Epithelial cell of prostate (primary cell): Measurements from ENCODE around the gene DPAGT1.
A peak's percentile ranks its signal among the peaks of the same experiment; 100 is the strongest.
"Not testable (repeated sequence)": the region's sequence is repeated elsewhere in the genome, so short reads cannot be mapped to it uniquely, and the experiment has no call there.

Experiments
- DNase-seq: peaks from one replicate; pipeline ENCODE4 v3.0.0-alpha.2; 2011; ENCODE audit warnings: low read depth, low spot score
- H3K27ac ChIP-seq: fragments of 450-650 bp; 2 replicates; pipeline ENCODE4 v1.5.1; 2017; ENCODE audit warnings: mild to moderate bottlenecking

DPAGT1 gene

DNA sequence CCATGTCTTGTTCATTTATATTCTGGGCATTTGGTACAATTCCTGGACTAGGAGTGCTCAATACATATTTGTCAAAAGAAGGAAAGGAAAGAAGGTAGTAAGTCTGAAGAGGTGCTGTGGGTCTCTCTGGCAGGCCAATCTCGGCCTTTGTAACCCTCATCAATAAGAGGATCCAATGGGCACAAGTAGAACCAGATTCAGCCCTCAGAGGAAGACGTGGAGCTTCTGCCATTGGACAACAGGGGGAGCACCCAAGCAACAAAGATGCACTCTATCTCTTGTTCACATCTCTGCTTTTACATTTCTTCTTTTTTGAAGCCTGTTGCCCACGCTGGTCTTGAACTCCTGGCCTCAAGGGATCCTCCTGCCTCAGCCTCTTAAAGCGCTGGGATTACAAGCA lies 36.3 kb downstream of the DPAGT1 start:
- no peak for DNase-seq
- no peak overlapping the region for H3K27ac ChIP-seq

DNA sequence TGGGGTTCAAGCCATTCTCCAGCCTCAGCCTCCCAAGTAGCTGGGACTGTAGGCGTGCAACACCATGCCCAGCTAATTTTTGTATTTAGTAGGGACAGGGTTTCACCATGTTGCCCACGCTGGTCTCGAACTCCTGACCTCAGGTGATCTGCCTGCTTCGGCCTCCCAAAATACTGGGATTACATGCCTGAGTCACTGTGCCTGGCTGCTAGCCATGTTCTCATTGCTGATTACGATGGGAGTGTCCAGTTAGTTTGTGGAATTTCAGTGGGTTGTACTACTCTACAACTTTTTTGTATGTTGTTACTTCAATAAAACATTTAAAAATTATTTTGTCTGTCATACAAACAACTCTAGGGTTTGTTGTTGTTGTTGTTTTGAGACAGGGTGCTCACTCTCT lies 38.9 kb downstream of the DPAGT1 start:
- no peak for DNase-seq
- H3K27ac ChIP-seq: no peak overlapping the region

DNA sequence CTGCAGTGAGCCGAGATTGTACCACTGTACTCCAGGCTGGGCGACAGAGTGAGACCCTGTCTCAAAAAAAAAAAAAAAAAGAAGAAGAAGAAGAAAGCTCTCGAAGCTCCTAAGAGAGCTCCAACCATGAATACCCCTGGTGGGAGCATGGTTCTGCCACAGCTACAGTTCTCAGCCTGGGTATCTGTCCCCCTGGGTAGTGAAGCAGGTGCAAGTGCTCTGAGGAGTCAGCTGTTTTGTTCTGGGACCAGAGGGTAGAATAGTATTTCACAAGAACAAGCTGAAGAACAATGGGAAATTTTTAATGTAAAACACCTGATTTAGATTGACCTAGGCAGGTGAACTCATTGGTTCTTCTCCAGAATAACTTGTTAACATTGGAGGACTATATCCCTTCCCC lies 40.4 kb downstream of the DPAGT1 start:
- no peak overlapping the region for H3K27ac ChIP-seq
- no peak for DNase-seq

DNA sequence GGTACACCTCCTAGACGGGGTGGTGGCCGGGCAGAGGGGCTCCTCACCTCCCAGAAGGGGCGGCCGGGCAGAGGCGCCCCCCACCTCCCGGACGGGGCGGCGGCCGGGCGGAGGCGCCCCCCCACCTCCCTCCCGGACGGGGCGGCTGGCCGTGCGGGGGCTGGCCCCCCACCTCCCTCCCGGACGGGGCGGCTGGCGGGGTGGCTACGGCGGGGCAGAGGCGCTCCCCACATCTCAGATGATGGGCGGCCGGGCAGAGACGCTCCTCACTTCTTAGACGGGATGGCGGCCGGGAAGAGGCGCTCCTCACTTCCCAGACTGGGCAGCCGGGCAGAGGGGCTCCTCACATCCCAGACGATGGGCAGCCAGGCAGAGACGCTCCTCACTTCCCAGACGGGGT lies 42.5 kb downstream of the DPAGT1 start:
- not testable (repeated sequence) for DNase-seq, H3K27ac ChIP-seq

DNA sequence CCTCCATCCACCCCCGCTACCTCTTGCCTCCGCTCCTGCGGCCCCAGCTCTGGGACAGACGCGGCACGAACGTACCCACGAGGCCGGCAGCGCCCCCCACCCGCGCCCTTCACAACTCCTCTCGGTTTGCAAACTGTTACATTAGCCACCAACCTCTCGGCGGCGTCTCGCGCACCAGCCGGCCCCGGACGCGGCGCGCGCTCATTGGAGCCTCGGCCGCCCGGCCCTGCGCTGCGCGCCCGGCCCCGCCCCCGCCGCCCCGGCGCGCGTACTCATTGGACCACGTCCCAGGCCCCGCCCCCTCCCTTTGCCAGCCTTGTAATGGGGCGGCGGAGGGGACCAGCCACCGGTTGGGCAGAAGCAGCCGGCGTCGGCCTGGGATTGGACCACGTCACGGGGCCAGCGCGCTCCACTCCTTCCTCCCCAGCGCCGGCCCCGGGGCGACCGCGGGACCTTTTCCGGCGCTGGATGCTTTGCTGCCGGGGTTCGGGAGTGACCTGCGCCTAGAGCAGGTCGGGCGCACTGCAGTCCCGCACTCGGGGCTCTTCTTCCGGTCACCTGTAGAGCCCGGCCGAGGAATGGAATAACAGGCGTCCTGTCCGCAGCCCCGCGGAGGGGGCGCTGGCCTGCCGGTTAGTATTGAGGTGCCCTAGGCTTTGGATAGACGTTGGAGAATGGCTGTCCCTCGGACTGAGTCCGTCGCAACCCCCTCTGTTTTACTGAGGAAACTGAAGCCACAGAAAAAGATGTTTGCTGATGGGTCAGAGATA lies 44.5 kb downstream of the DPAGT1 start, which contains the start of gene HYOU1:
HYOU1 (minus strand) TSS at position 206 of the 770 bp plus-strand sequence. CDS start 1,045 bp downstream, outside the sequence.
- peak; percentile 79 for DNase-seq
- H3K27ac ChIP-seq: peak within 1 kb of the TSS; percentile 87

DNA sequence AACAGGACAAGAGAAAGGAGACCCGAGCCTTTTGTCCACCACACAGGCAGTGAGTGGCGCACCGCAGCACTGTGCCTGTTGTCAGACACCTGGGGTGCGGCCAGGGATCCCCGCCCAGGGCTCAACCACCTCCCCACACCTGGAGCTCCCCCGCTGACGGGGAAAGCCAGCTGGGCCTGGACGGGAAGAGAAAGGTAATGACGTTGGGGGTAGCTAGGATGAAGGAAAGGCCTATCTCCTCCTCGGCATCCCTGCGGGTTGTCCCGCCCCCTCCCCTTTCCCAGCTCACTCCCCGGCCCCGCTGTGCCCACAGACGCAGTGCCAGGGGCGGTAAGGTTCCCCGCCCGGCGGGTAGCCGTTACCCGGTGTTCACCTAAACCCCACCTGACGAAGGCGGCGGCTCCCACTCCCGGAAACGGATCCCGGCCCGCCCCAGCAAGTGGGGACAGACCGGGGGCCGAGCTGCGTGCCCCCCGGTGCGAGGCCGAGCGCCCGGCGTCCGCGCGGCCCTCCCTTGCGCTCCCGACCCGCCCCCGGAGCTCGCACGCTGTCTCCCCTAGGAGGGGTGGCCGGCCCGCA lies 45.1 kb downstream of the DPAGT1 start:
- H3K27ac ChIP-seq: peak overlapping the region; percentile 87
- no peak for DNase-seq

DNA sequence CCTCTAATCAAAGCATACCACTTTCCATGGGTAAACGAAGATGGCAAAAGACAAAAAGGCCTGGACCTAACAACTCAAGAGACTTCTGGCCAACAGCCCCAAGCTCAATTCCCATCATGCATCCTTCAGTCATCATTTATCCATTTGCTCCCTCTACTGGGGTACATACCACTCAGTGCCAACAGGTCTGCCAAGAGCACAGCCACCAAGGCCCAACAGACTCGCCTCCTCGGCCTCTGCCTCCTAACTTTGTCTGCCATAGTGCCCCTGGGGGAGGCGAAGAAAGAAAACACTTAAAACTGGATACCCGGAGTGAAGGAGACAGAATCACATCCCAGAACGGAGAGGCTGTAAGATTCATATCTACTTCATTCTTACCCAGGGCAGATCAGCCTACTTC lies 45.8 kb downstream of the DPAGT1 start:
- H3K27ac ChIP-seq: peak overlapping the region; percentile 87
- DNase-seq: no peak

DNA sequence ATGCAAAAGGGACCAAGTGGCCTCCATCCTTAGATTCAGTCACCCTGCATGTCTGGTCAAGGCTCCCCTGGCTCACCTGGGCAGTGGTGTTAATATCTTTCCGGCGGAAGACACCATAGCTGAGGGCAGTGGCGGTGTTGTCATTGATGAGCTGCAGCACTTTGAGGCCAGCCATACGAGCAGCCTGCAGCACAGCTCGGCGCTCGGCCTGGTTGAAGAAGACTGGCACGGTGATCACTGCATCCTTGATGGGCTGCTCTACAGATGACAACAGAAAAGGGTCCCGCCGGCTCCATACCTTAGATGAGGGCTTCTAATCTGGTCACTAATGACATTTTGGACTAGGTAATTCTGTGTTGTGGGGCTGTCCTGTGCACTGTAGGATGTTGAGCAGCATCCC lies 47.2 kb downstream of the DPAGT1 start:
- no peak overlapping the region for H3K27ac ChIP-seq
- DNase-seq: no peak

DNA sequence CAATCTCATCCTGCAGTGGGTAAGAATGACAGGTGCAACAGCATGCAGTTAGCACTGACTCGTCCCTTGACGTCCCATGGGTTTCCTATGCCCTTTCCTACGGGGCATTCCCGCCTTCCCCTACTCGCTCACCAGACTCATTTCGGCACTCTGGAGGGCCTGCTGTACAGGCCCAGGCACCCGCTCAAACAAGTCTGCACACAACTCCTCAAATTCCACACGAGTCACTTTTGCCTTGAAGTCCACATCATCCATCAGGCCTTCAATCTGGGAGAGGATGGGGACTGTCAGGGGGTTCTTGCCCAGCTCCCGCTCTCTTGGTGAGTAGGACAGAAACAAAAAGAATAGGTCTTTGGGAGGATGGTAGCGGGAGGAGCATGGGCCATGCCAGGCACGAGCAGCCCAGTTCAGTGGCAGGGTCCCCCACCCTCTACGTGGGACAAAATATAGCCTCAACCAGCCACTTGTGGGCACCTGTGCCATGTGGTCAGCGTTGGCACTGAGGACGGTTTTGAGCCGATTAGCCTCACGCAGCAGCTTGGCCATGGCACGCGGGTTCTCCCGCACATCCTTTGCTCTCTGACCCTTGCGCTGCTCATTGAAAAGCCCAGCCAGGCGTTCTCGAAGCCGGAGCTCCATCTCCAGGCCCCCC lies 49.4 kb downstream of the DPAGT1 start:
- no peak for DNase-seq
- H3K27ac ChIP-seq: no peak overlapping the region

DNA sequence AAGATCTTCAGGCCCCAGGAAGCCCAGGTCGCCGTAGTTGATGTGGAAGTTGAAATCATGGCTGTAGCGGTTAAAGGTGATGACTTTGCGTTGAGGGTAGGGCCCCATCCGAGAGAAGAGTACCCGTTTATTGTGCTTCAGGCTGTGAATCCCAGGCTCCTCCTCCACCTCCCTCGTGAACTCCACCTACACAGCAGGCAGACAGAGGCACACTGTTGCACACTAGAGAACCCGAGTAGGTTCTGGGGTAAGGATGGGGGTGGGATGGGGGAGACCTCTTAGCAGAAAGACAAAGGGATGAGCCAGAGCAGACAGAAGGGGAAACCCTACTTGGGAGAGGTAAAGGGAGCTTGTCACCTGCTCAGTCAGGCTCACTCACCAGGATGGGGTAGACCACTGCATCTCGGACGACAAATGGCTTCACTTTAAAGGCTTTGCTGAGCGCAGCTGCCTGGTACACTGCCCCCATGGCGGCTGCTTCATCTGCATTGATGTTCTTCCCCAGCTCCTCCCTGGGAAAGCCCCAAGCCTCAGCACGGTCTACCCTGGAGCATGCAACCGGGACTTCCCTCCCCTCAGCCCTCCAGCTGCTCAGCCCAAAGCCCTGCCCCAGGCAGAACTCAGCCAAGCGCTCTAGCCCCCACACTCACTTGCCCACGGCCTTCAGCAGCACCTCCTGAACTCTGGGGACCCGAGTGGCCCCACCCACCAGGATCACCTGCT lies 50.1 kb downstream of the DPAGT1 start:
- no peak overlapping the region for H3K27ac ChIP-seq
- no peak for DNase-seq

DNA sequence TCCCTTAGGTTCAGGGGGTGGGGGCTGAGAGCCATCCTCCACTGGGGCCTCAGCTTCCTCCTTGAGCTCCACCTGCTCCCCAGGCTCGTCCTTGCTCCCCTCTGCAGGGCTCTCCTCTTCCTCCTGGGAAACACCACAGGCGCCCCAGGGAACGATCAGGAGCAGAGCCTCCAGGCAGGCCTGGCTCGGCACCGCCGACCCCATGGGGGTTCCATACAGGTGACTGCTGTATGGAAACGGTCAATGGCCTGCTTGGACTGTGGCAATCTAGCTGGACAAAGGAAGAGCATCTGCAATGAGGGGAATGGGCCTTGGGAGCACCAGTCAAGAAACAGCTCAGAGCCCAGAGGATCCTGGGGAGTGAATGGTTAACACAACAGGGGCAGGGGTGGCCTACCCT lies 52.6 kb downstream of the DPAGT1 start:
- no peak overlapping the region for H3K27ac ChIP-seq
- no peak for DNase-seq

DNA sequence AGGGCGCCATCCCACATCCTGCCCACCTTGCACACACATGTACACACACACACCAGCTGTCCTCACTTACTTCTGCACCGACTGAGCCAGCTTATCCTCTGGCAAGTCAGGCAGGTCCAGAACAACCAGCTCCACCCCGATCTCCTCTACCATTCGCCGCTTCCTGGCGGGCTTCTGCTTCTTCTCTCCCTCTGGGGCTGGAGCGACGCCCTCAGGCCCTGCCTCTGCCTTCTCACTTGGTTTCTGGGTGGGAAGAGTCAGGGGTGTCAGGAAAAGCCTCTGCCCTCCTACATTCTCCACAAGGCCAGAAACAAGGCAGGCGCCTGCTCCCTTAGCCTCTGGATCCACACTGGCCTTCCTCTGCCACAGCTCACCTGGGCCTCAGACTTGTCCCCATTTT lies 53.0 kb downstream of the DPAGT1 start:
- DNase-seq: no peak
- H3K27ac ChIP-seq: no peak overlapping the region

DNA sequence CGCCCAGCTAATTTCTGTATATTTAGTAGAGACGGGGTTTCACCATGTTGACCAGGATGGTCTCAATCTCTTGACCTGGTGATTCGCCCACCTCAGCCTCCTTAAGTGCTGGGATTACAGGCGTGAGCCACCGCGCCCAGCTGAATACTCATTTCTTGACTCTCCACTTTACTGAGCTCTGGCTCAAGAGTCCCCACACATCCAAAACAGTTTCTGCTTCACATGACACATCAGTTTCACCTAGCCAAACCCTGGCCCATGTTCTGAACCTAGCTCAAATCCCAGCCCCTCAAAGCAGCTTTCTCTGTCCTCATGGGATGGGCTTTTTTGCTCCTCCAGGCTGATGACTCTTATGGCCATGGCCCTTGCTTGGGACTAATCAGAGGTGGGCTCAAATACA lies 54.4 kb downstream of the DPAGT1 start:
- no peak overlapping the region for H3K27ac ChIP-seq
- DNase-seq: no peak
